Aorta (tissue), 5 donors: ENCODE measurements around the gene PARP11. TPM values are rescaled to one million over a fixed set of nuclear protein-coding genes. Genes with fewer than 3 reads are reported as not detected.

Source experiments
- ATAC-seq: fragments of 200-7000 bp; cut with Tn5 transposase; one replicate; pipeline ENCODE4 v1.9.1; 2022; ENCODE audit warnings: moderate library complexity; ENCODE audit not compliant: low FRiP score
- DNase-seq, 2 donors: peaks; one replicate each; pipeline ENCODE4 v3.0.0-alpha.2; 2020
- H3K27ac ChIP-seq, 2 donors: one replicate each; pipeline ENCODE4 v1.5.1; 2013; ENCODE audit warnings: low read length in 2 of 2, mild to moderate bottlenecking in 2 of 2, moderate library complexity in 2 of 2, control low read depth in 1 of 2, inconsistent platforms in 1 of 2, low read depth in 1 of 2
- H3K27me3 ChIP-seq, 2 donors: one replicate each; pipeline ENCODE4 v1.6.1; 2013; ENCODE audit warnings: control low read depth in 1 of 2, low read length in 1 of 2, mild to moderate bottlenecking in 1 of 2, moderate library complexity in 1 of 2; ENCODE audit not compliant: insufficient read depth in 2 of 2, control insufficient read depth in 1 of 2
- H3K36me3 ChIP-seq, 2 donors: one replicate each; pipeline ENCODE4 v1.6.1; 2013; ENCODE audit warnings: control low read depth in 1 of 2, low read length in 1 of 2, mild to moderate bottlenecking in 1 of 2; ENCODE audit not compliant: insufficient read depth in 2 of 2, control insufficient read depth in 1 of 2
- H3K4me1 ChIP-seq, 2 donors: one replicate each; pipeline ENCODE4 v1.6.1; 2013; ENCODE audit warnings: low read length in 2 of 2, control low read depth in 1 of 2, mild to moderate bottlenecking in 1 of 2, moderate library complexity in 1 of 2; ENCODE audit not compliant: insufficient read depth in 2 of 2, control insufficient read depth in 1 of 2
- H3K4me3 ChIP-seq, 2 donors: one replicate each; pipeline ENCODE4 v1.5.1; 2013; ENCODE audit warnings: low read length in 2 of 2, control low read depth in 1 of 2, mild to moderate bottlenecking in 1 of 2
- H3K9me3 ChIP-seq: one replicate; pipeline ENCODE4 v1.6.1; 2013; ENCODE audit warnings: mild to moderate bottlenecking, low read length; ENCODE audit not compliant: control insufficient read depth
- WGBS, 2 donors: extraction: QIAGEN DNeasy Blood & Tissue Kit; methylation state at CpG; one replicate each; pipeline ENCODE4 v1.1.7; 2013; 5-methylcytosine and 5-hydroxymethylcytosine counted together
- intact Hi-C, 2 donors: fragments of 100-400 bp; cut with DNase I; formaldehyde crosslinking; loops; one replicate each; pipeline versions ENCODE4 v1.14.2 to v1.15.0; 2022
- polyA plus RNA-seq, 2 donors: library from polyadenylated mRNA; stranded (reverse); fragments of 200-250 nt; gene quantifications; one replicate each; pipeline ENCODE4 v1.2.3, GENCODE V29; 2013
- total RNA-seq, 2 donors: library from RNA; stranded (reverse); fragmentation: NEBNext Ultra II Directional; extraction: Animal tissue kit (Norgen Biotek cat#: 25700); gene quantifications; one replicate each; pipeline ENCODE4 v1.2.1, GENCODE V29; 2021
- donor health status: healthy with polysubstance abuse.
- donor health status: Bipolar disorder and iron deficiency.
- donor health status: DM: no; HTN: no; CAD: no.
- donor health status: DM: no; HTN: no; CAD: no.
- donor health status: DM: yes; HTN: yes; CAD: no.

Gene PARP11
- total and polyA plus RNA-seq, 4 donors, result 2.1 to 18.2 (median 7.4) TPM

DNA sequence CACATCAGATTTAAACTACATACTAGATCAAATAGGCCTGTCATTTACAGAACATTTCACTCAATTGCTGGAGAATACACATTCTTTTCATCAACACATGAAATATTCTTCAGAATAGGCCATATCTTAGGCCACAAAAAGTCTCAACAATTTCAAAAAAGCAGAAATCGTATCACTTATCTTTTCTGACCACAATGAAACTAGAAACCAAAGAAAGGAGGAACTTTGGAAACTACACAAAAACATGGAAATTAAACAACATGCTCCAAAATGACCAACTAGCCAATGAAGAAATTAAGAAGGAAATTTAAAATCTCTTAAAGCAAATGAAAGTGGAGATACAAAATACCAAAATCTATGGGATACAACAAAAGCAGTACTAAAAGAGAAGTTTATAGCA lies 35.1 kb downstream of the PARP11 start:
- no peaks in the 10 kb centered on the region for H3K4me1 ChIP-seq
- no peaks in the 10 kb centered on the region for H3K27me3 ChIP-seq
- WGBS, 2 donors, result 73 to 76% methylated on average over 1 of the region's 1 CpG
- intact Hi-C loops, result no loop called here
- peaks cover 0 to 2% of the 10 kb centered on the region in 2 donors for H3K36me3 ChIP-seq
- no peak for ATAC-seq
- DNase-seq, result no peak
- H3K4me3 ChIP-seq, result no peak overlapping the region
- peaks cover 1% of the 10 kb centered on the region for H3K9me3 ChIP-seq
- H3K27ac ChIP-seq, result no peak overlapping the region

DNA sequence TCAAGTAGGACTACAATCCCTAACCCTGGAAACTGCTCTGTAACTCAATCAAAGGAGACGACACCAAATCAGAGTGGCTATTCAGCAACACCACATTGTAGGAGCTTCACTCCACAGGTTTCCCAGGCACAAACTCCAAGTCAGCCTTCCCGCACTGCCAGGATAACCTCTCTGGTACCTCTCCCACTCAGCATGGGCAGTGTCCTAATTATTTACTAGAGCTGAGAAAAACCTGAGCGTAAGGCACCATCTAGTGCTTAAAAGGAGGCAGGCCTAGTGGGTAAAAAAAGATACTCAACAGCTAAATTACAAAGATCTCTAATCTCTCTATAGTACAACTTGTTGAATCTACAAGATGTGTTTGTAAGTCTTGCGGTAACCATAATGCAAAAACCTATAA lies 36.1 kb downstream of the PARP11 start:
- Histone ChIP-seq H3K4me1 (no peaks in the 10 kb centered on the region), H3K27ac (no peak overlapping the region), H3K27me3 (no peaks in the 10 kb centered on the region), H3K4me3 (no peak overlapping the region), H3K36me3 (peaks cover 0 to 2% of the 10 kb centered on the region in 2 donors), H3K9me3 (peaks cover 1% of the 10 kb centered on the region)
- intact Hi-C loops, result no loop called here
- DNase-seq (no peak), ATAC-seq (no peak)
- 98% methylated on average over 4 of the region's 4 CpGs for WGBS, 2 donors

GRCh38 chr12:3836641-3837040 lies 36.6 kb downstream of the PARP11 start:
- Histone ChIP-seq H3K4me1 (no peaks in the 10 kb centered on the region), H3K9me3 (peaks cover 1% of the 10 kb centered on the region), H3K4me3 (no peak overlapping the region), H3K27me3 (no peaks in the 10 kb centered on the region), H3K36me3 (peaks cover 0 to 2% of the 10 kb centered on the region in 2 donors), H3K27ac (no peak overlapping the region)
- DNase-seq, result no peak
- WGBS, 2 donors, result 94 to 95% methylated on average over 3 of the region's 3 CpGs
- ATAC-seq, result no peak
- intact Hi-C loops, result no loop called here

DNA sequence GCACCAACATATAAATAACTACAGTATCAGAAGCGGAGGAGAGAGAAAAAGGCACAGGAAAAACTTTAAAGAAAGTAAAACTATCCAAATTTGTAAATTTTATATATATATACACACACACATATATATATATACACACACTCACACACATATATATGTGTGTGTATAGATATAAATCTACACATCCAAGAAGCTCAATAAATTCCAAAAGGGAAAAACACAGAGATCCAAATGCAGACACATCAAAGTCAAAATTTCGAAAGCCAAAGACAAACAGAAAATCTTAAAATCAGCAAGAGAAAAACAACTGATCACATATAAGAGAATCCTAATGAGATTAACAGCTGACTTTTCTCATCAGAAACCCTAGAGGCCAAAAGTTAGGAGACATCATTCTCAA lies 37.3 kb downstream of the PARP11 start:
- WGBS, 2 donors, result 90 to 97% methylated on average over 2 of the region's 2 CpGs

DNA sequence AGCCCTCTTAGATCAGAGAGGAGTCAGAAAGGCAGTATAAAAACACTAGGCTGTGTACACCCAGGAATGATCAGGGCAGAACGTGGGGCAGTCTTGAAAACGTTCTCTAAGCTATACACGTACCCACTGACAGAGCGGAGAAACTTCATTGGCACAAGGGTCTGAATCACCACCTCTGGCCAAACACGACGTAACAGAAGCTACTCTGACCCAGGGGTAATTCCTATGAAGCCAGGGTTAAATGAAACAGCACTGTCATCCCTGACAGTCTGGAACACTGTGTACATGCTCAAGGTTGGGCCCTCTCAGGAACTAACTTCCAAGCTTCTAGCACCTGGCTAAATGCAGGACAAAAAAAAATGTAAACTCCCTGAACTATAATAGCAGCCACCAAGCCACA lies 38.4 kb downstream of the PARP11 start:
- H3K27ac ChIP-seq, result no peak overlapping the region

More for the DNA sequence above, 37.3 kb downstream of the PARP11 start:
- Histone ChIP-seq H3K9me3 (peaks cover 1% of the 10 kb centered on the region), H3K36me3 (no peaks in the 10 kb centered on the region), H3K4me3 (no peak overlapping the region), H3K4me1 (no peaks in the 10 kb centered on the region), H3K27ac (no peak overlapping the region), H3K27me3 (no peaks in the 10 kb centered on the region)
- intact Hi-C loops, result no loop called here
- no peak for ATAC-seq
- no peak for DNase-seq

GRCh38 chr12:3833670-3834310 lies 39.4 kb downstream of the PARP11 start:
- ATAC-seq (no peak), DNase-seq (no peak)
- H3K27me3 ChIP-seq, result no peaks in the 10 kb centered on the region
- WGBS, 2 donors, result 84 to 87% methylated on average over 6 of the region's 6 CpGs
- H3K36me3 ChIP-seq, result no peaks in the 10 kb centered on the region
- H3K4me1 ChIP-seq, result no peaks in the 10 kb centered on the region
- no peak overlapping the region for H3K27ac ChIP-seq
- H3K4me3 ChIP-seq, result no peak overlapping the region
- intact Hi-C loops, result no loop called here
- H3K9me3 ChIP-seq, result peaks cover 1% of the 10 kb centered on the region

More for the DNA sequence above, 38.4 kb downstream of the PARP11 start:
- ATAC-seq, result no peak
- intact Hi-C loops, result no loop called here
- Histone ChIP-seq H3K9me3 (peaks cover 1% of the 10 kb centered on the region), H3K4me3 (no peak overlapping the region), H3K36me3 (no peaks in the 10 kb centered on the region), H3K4me1 (no peaks in the 10 kb centered on the region), H3K27me3 (no peaks in the 10 kb centered on the region)
- 88 to 92% methylated on average over 6 of the region's 6 CpGs for WGBS, 2 donors
- DNase-seq, result no peak

- no peak for ATAC-seq
- DNase-seq, result no peak
- H3K9me3 ChIP-seq, result peaks cover 1% of the 10 kb centered on the region
- H3K27me3 ChIP-seq, result no peaks in the 10 kb centered on the region
- H3K4me1 ChIP-seq, result no peaks in the 10 kb centered on the region
- H3K4me3 ChIP-seq, result no peak overlapping the region
- H3K27ac ChIP-seq, result no peak overlapping the region
- intact Hi-C loops, result no loop called here
- WGBS, 2 donors, result 89 to 90% methylated on average over 3 of the region's 3 CpGs
- no peaks in the 10 kb centered on the region for H3K36me3 ChIP-seq
Observed at GRCh38 chr12:3832738-3833137, 40.5 kb downstream of the PARP11 start.

- 96 to 97% methylated on average over 3 of the region's 3 CpGs for WGBS, 2 donors
- no peaks in the 10 kb centered on the region for H3K36me3 ChIP-seq
Observed at GRCh38 chr12:3828888-3829287, 44.3 kb downstream of the PARP11 start.

GRCh38 chr12:3827301-3828000 lies 45.7 kb downstream of the PARP11 start:
- WGBS, 2 donors, result 87 to 88% methylated on average over 3 of the region's 3 CpGs
- Histone ChIP-seq H3K36me3 (no peaks in the 10 kb centered on the region), H3K4me3 (no peak overlapping the region), H3K27me3 (no peaks in the 10 kb centered on the region), H3K4me1 (no peaks in the 10 kb centered on the region), H3K27ac (no peak overlapping the region), H3K9me3 (no peaks in the 10 kb centered on the region)
- DNase-seq (no peak), ATAC-seq (no peak)
- intact Hi-C loops, result no loop called here

More at GRCh38 chr12:3828888-3829287, 44.3 kb downstream of the PARP11 start:
- ATAC-seq, result no peak
- H3K27ac ChIP-seq, result no peak overlapping the region
- H3K4me3 ChIP-seq, result no peak overlapping the region
- no peak for DNase-seq
- no peaks in the 10 kb centered on the region for H3K27me3 ChIP-seq
- no peaks in the 10 kb centered on the region for H3K9me3 ChIP-seq
- intact Hi-C loops, result no loop called here
- H3K4me1 ChIP-seq, result no peaks in the 10 kb centered on the region
